Measurements from ENCODE around the gene CHST11.
"Not testable (repeated sequence)": the region's sequence is repeated elsewhere in the genome, so short reads cannot be mapped to it uniquely, and the experiment has no call there.

The CHST11 gene

GRCh38 chr12:104569346-104570173 lies 112.8 kb downstream of the CHST11 start:
- no peak for DNase-seq

- DNase-seq, result no peak
Measured at GRCh38 chr12:104570174-104570907, 113.6 kb downstream of the CHST11 start.

- DNase-seq, result no peak
Measured at GRCh38 chr12:104571328-104571727, 114.6 kb downstream of the CHST11 start.

- not testable (repeated sequence) for DNase-seq
Measured at GRCh38 chr12:104574353-104574752, 117.6 kb downstream of the CHST11 start.

- not testable (repeated sequence) for DNase-seq
Measured at GRCh38 chr12:104574758-104575157, 118.0 kb downstream of the CHST11 start.

- DNase-seq, result no peak
Measured at GRCh38 chr12:104575442-104576186, 118.9 kb downstream of the CHST11 start.

- DNase-seq, result no peak
Measured at GRCh38 chr12:104576187-104576778, 119.5 kb downstream of the CHST11 start.

- DNase-seq, result no peak
Measured at GRCh38 chr12:104576980-104577580, 120.3 kb downstream of the CHST11 start.

- DNase-seq, result no peak
Measured at GRCh38 chr12:104577581-104577981, 120.8 kb downstream of the CHST11 start.

- DNase-seq, result no peak
Measured at GRCh38 chr12:104578453-104578852, 121.7 kb downstream of the CHST11 start.

GRCh38 chr12:104579718-104580495 lies 123.2 kb downstream of the CHST11 start:
- no peak for DNase-seq

GRCh38 chr12:104581005-104581570 lies 124.3 kb downstream of the CHST11 start:
- DNase-seq, result no peak

GRCh38 chr12:104582739-104583138 lies 126.0 kb downstream of the CHST11 start:
- DNase-seq, result no peak

- no peak for DNase-seq
Measured at GRCh38 chr12:104583301-104583700, 126.6 kb downstream of the CHST11 start.

- no peak for DNase-seq
Measured at GRCh38 chr12:104585448-104586055, 128.8 kb downstream of the CHST11 start.

GRCh38 chr12:104586351-104586919 lies 129.7 kb downstream of the CHST11 start:
- DNase-seq, result no peak

GRCh38 chr12:104588047-104588920 lies 131.5 kb downstream of the CHST11 start:
- no peak for DNase-seq

GRCh38 chr12:104588921-104589590 lies 132.3 kb downstream of the CHST11 start:
- DNase-seq, result no peak

GRCh38 chr12:104590022-104590421 lies 133.3 kb downstream of the CHST11 start:
- DNase-seq, result no peak
